Hematopoietic multipotent progenitor cell treated with erythropoietin and hydrocortisone succinate and interleukin-3 and kit ligand, for 4 days (in vitro differentiated cells): ENCODE results near the gene HOXB5.
A peak's percentile ranks its signal among the peaks of the same experiment; 100 is the strongest.

Experiments
- DNase-seq: peaks from one replicate; pipeline ENCODE4 v3.0.0-alpha.2; 2015

Gene HOXB5

DNA sequence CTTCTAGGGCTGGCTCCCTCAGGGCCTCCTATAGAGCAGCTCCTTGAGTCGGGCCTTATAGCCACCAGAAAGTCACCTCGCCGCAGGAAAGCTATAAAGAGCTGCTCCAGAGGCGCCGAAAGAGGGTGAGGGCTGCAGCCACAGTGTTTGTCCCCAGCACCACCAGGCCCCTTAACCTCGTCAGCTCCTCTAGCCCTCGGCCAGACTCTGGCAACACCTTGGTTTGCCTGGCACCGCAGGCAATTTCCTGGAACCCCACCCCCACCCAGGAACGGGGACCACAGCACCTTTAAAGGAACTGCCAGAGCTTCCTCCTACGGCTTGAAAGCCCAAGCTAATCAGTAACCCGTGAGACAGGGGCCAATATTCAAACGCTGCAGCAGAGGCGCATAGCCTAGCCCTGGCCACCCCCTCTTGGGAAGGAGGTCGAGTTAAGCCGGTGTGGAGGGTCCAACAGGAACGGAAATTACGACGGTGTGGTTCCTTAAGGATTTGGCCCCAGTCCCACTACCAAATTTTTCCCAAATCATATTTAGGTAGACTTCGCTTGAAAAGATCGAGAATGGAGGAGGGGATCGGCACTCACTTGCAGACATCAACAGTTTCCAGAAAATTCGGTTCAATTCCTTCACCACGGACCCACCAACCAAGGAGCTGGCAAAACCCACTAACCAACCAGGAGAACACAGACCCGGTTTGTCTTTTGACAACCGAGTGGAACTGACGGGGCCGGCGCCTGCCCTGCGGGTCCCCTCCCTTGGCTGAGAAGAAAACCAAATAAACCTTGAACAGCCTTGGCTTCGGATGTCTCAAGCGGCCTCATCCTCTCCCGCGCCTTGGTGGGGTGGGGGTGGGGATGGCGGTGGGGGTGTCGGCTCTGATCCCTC lies 8.2 kb upstream of the HOXB5 start:
- DNase-seq, result no peak

DNA sequence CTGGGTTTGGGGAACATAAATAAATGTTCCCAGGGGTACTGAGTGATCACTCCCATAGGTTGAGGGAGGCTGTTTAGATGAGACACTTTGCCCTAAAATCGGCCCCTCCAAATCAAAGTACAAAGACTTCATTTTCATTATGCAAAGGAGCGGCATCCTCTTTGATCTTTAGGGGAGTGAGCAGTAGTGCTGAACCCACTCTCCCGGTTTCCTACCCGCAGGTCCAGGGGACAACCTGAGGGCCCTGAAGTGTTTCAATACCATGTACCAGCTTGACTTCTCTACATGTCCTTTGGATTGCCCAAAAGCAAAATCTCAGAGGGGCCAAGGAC lies 7.6 kb upstream of the HOXB5 start:
- no peak for DNase-seq

DNA sequence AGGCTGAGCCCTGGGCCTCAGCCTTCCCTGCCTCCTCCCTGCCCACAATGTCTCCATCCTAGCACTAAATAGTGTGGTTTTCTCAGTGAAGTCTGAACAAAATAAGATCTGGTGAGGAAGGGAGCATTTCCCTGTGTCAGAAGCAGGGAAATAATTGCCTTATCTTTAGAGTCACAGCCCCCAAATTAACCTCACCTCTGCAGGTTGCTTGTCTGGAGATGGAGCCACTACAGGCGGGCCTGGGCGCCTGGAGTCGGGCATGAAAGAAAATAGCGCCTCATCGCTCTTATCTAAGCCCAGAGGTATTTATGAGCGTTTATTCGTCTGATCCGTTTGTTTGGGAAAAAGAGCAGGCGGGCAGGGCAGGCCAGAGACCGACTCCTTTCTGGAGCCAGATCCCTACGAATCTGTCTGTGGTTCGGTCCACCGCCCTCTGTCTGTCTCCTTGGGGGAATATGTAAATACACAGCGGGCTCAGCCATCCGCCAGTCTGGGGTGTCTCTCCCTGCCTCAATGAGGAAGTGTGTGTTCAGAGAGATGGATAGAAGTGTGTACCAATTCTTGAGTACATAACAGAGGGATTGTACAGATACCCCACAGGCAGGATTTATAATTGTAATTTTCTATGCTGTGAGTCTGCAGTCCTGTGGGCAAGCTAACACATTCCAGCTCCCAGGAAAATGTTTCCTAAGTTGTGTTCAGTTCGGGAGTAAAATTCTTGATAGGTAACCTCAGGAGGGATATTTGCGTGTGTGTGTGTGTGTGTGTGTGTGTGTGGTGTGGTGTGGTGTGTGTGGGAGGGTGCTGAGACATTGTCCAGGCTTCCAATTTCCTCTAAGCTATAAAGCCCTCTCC lies 6.9 kb upstream of the HOXB5 start:
- no peak for DNase-seq

DNA sequence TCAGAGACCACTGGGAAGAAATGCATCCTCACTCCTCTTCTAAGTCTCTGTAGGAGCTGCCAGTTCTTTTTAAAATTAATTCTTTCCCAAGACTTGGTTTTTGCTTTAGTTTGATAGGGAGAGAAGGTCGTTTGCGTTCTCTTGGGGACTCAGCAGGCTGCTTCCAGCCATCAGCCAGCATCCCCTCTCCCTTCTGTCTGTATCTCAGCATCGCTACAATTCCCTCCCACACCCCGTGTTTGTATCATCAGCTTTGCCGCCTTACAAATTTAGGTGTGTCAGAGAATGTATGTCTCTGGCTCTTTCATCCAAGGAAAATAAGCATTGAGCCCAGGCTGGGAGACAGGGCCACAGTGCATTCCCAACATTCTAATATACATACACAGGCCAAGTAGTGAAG lies 5.8 kb upstream of the HOXB5 start:
- no peak for DNase-seq

DNA sequence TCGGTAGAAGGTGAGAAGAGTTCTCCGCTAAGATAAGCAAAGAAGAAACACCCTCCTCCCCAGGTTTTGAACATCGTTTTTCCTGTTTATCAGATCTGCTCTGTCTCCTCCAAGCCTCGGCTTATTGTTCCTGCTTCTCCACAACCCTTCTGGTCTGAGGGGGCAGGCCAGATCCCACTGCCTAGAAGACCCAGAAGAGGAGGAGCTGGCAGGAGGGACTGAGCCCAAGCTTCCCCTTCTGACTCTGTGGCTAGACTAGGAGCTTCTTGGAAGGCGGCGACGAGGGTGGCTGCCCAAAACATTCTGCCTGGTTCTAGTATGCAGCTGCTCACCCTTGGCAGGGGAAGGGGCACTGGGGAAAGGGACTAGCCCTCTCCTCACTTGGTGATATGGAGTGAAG lies 5.2 kb upstream of the HOXB5 start:
- no peak for DNase-seq

DNA sequence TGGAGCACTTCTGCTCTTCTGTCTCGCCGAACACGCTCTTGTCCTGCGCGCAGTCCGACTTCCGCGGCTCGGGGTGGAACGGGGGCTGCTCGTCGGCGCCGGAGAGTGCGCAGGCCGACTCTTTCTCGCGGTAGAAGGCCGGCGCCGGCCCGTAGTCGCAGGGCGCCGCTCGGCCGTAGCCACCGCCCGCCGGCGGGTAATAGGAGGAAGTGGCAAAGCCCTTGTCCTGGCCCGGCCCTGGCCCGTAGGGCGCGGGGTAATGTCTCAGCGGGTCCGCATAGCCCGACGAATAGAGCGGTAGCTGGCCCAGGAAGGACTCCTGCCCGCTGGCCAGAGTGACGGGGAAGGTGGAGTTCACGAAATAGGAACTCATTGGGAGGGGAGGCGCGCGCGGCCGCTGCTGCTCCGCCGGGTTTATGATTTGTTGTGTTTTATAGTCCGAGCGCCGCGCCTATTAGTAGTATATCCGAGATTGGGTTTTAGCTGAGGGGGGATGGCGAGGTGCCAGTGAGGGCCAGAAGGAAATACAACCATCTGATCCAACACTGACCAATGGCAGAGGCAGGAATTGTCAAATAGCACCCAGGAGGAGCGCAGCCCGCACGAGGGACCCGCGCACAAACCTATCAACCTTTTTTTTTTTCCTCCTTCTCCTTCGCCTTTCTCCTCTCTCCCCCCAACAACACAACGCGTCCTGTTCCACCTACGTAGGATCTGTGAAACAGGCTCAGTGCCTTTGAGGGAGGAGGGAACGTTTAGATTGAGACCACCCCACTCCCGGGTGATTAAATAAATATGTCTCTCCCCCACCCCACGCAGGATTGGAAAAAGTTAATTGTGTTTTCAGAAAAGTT lies 4.4 kb upstream of the HOXB5 start:
- peak; percentile 75 for DNase-seq

DNA sequence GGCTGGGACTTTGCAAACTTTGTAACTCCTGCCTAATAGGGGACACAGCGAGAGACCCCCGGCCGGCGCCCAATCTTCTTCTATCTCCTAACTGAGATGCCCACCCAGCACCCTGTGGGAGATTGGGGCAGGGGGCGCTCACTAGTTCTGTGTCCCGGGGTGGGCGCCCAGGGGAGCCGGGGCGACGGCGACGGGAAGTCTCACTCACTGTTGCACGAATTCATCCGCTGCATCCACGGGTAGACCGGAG lies 3.9 kb upstream of the HOXB5 start:
- no peak for DNase-seq

DNA sequence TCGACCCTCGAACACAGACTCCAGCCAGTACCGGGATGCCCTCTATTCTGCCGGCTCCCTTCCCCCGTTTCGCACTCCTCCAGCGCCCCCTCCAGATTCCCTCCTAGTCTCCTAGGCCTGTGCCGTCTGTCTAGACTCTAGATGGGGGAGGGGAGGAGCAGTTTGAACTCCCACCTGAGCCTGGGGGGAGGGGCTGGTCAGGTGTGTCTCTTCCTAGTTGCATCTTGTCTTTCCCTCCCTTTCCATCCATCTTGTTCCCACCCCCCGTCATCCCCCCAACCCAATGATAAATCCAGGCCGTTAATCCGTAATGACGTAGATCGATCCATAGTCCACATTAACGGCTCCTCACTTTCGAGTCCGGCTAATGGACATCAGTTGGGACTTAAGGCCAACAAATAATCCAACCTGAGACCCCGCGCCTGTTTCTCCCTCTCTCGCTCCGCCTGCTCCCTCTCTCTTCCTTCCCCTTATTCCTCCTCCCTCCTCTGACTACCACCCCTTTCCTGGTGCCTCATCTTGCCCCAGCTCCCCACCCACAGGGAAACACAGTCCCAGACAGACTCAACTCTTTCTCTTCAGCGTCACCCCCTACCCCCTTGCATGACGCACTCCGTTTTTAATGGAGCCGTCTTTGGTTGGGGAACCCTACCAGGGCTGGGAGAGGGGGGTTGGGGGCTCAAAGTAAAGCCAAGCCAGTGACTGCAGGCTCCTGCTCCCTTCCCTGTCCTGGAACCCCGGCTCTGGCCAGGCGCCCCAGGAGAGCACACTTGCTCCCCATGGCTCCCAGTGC lies 3.4 kb upstream of the HOXB5 start:
- no peak for DNase-seq

DNA sequence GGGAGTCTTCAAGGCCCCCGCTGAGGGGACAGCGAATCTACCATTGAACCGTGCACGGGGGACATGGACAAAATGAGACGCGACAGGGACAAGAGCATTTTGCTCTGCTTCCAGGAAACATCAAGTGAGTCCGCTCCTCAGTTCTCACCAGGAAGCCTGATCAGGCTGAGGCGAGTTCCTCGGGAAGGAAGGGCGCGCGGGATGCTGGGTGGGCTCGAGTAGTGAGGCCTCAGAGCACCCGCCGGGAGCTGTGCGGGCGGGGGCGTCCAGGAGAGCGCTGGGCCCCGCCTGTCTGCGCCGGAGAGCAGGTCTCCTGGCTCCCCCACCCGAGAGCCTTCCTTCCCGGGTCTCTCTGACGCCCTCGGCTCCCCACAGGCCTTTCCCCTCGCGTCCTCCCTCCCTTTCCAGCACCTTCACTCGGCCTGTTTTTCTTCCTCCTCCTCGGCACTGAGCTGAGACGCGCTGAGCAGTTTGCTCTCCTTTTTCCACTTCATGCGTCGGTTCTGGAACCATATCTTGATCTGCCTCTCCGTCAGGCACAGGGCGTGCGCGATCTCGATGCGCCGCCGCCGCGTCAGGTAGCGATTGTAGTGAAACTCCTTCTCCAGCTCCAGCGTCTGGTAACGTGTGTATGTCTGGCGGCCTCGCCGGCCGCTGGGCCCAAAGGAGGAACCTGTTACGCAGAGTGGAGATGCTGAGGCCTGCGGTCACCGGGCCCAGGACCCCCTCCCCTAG lies 2.6 kb upstream of the HOXB5 start:
- DNase-seq, result peak; percentile 51

DNA sequence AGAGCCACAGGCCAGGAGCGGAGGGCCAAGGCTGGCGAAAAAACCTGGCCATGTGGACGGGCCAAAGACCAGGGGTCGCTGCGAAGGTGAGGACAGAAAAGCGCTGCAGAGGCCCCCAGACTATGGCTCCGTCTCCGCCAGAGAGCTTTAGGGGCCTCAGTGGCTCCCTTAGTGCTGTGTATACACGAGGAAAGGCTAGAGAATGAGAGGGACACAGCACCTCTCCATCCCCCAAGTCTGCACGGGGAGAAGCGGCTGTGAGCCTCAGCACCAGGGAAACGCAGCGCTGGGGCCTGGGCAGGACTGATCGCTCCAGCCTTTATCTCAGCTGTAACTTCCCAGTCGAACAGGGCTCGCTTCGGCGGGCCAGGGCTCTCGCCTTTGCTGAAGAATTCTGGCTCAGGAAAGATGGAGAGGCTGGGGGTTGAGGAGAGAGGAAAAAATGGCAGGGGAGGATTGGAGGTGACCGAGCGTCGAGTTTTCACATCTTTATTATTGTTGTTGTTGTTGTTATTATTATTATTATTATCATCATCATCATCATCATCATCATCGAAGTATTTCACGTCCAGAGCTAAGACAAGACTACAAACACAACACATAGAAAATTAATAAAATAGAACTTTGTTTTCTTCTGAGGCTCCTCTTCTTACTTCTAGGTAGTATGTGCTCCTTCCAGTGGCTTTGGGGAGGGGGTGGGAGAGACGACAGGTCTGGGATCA lies 1.9 kb upstream of the HOXB5 start:
- no peak for DNase-seq

DNA sequence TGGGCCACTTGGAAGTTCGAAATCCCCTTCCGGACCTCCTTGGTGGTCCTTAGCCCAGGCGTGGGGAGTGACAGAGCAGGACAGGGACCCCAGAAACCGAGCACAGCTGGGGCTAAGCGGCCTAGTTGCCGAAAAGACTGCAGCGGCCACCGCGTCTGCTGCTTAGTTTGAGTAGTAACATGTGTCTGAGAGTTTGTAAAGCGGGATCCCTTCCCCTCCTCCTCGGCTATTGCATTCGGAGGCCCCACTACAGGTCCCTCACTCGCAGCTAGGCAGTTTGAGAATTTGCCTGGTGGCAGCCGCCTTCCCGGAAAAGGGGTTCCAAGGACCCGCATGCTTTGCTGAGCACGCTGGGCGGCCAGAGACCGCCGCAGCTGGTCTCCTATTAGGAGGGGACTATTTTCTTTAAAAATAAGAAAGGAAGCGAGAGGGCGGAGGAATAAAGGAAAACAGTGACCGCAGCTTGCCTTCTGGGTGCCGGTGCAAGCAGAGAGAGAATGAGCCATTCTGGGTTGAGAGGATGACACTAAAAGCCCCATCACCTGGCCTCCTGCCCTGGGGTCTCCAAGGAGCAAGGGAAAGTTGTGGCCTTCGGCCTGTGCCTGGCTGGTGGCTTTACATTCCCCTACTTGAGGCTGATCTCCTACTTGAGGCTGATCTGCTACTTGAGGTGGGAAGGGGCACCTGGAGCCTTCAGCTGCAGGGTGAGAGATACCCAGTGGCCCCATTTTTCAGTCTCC lies 1.1 kb upstream of the HOXB5 start:
- DNase-seq, result no peak

DNA sequence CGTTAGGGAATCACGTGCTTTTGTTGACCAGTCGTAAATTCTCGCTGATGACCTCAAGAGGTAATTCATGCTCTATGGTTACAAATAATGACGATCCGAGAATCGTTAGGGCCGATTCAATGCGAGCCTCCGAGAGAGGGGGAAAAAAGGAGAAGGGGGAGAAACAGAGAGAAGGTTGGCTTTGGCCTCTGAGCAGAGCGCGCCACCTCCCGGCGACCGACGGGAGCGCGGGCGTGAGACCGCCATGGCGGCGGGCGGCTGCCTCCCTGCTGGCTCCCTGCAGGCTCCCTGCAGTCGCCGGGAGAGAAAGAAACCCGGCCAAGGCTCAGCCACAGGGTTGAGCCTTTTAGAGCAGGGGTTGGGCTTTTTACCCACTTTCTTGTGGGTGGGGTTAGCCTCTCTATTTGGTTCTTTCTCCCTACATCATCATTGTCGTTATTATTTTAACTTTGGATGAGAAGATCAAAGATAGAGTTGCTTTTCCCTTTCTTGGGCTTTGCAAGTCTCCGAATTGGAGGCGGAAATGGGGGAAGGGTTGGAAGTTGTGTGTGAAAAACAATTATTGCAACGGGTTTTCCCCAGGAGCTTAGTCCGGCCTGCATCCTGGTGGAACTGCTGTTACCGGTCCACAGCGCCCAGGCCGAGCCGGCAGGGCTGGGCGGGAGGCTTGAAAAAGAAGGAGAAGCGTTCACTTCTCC lies 410 bp upstream of the HOXB5 start:
- DNase-seq, result peak; percentile 90

DNA sequence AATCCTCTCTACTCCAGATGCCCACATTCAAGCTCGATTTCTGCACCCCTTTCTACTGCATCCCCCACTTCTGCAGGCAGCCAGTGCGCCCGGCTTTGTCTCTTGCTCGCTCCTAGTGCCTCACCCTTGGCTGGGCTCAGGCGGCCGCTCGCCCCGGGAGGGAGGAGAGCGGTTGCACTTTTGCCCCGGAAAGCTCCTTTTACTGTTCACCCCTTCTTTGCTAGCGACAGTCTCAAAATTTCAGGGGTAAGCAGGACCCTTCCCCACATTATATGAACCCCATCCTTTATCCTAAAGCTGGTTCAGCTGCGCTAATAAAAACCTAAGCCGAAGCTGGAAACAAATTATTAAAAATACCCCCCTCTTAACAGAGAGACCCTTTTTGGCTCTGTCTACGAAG lies 1.0 kb downstream of the HOXB5 start:
- DNase-seq, result peak; percentile 69

DNA sequence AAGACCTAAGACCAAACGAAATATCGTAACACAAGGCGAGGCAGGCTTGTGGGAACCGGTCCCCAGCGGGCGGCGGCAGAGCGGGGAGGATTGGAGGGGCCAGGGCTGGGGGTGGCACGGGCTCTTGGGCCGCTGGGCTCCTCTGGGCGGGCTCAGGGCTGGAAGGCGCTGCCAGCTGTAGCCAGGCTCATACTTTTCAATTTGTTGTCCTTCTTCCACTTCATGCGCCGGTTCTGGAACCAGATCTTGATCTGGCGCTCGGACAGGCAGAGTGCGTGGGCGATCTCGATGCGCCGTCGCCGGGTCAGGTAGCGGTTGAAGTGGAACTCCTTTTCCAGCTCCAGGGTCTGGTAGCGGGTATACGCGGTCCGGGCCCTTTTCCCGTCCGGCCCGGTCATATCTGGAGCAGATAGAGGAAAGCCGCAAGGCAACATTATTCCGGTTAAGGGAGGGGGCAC lies 1.5 kb downstream of the HOXB5 start:
- no peak for DNase-seq

DNA sequence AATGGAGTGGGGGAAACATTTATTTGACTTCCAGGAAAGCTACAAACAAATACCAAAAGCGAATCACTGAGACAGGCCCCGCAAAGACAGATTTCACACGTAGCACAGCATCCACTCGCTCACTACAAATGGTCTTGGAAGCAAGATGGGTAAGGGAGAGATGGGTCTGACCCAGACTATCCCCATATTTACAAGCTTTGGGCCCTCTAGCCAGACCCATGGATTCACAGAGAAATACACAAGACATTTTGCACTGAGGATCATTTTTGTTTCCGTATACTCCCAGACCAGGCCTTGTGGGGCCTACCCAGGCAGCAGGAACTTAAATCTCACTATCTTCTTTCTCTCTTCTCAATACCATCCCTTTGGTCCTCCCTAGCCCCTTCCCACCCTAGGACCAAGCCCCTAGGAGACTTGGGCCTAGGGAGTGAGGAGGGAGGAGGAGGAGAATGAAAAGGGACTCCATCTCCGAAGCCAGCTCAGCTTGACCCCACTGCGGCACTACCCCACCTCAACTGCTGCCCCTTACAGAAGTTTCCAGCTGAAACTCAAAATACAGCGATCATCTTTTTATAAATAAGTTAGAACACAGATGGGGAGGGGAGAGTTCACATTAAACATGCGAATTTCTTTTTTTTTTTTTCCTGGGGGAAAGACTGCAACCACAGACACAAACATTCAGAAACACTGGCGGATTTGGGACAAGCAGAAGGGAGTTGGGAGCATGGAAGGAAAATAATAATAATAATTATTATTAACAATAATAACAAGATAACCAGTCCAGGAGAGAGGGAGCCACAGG lies 2.1 kb downstream of the HOXB5 start:
- DNase-seq, result no peak

DNA sequence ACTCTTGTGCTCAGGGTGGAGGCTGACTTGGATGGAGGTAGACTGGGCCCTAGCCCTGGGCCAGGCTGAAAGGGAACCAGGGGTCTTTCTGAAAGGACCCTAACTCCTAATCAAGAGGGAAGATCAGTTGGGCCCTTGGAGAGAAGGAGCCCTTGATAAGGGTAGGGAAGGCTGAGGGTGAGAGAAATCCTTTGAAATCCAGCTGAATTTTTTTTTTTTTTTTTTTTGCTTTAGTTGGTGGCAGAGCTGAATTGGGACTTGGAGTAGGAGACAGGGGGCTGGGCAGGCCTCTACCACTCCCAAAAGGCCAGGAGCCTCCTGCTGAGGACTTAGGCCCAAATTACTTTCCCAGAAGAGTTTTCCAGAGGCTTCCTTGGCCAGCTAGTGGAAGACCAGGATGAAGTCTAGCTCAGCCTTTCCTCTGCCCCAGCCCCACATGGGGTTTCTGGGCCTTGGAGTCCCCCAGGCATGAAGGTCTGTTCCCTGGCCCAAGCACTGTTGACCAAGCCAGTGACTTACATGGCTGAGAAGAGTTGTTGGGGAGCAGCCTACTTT lies 2.9 kb downstream of the HOXB5 start:
- no peak for DNase-seq

DNA sequence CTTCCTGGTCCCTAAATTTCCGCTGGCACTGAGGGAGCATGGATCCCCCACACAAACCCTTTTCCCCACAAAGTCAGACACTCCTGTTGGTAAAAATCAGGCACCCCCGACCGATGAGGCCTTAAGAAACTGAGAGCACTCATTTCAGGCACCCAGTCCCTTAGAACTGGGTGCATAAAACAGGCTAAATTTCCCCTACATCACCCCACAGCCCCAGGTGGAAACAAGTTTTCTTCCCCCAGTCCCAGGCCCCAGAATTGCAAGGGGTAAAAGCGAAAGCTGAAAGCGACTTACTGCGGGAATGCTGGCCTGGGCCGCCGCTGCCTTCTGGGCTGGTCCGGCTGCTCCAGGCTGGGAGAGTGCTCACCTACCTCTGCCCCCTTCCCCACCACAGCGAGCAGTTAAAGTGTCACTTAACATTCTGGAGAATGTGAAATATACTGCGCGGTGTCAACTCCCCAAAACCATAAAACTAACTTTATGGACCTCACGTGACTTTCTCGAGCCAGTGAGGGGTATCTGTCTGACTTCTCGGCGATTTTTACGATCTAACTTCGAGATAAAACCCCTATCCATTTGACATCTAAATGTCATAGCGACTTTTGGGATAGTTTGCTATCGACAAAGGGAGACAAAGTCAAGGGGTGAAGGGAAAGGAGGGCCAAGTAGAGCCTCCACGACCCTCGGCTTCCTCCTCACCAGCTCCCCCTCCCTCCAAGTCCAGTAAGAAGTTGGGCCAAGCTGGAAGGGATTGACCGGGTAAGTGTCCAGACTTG lies 3.6 kb downstream of the HOXB5 start, which contains the start of gene HOXB3:
Gene HOXB3 (minus strand): TSS at position 411 of the 776 bp plus-strand sequence. CDS start 37,767 bp downstream, outside the sequence.
- DNase-seq, result no peak
